ENCODE data around the gene IGFL1.
"Not testable (repeated sequence)": the region's sequence is repeated elsewhere in the genome, so short reads cannot be mapped to it uniquely, and the experiment has no call there.

Gene IGFL1

GRCh38 chr19:46270521-46271256 lies 41.1 kb downstream of the IGFL1 start:
- no peak for DNase-seq (ENCODE audit: low read depth, low spot score)

GRCh38 chr19:46271481-46272197 lies 42.1 kb downstream of the IGFL1 start:
- no peak for DNase-seq (ENCODE audit: low read depth, low spot score)

DNA sequence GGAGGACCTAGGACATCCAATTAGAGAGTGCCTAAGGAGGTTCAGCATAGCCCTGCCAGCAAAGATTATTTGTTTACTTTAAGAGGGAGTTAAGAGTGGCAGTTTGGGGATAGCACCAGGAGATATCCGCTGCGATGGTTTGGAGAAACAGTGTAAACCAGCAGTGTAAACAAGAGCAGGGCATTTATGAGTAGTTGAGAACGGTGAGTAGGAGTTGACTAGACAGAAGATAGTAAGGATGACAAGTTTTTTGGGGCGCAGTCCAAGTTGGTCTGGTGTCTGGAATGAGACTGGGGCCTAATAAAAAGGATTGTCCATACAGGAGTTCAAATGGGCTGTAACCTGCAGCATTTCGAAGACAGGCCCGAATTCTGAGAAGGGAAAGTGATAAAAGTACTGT lies 44.4 kb downstream of the IGFL1 start:
- DNase-seq (ENCODE audit: low read depth, low spot score), result not testable (repeated sequence)

- DNase-seq (ENCODE audit: low read depth, low spot score), result no peak
Observed at GRCh38 chr19:46279177-46279576, 49.6 kb downstream of the IGFL1 start.

All from smooth muscle cell of the brain vasculature (primary cell).